ENCODE data around the gene XIAP.
"Not testable (repeated sequence)": the region's sequence is repeated elsewhere in the genome, so short reads cannot be mapped to it uniquely, and the experiment has no call there.

Gene XIAP

DNA sequence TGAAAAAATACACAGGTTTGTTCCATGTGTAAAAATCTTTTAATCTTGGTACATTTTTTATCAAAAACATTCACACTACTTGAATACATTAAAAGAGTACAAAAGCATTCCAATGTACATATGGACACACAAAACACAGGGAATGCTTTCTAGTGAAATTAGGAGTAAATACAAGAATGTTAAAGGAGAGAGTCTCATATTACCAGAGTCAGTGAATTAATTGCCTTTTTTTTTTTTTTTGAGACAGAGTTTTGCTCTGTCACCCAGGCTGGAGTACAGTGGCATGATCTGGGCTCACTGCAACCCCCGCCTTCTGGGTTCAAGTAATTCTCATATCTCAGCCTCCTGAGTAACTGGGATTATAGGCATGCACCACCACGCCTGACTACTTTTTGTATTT, 17.0 kb downstream of the XIAP start:
- no peak for DNase-seq

DNA sequence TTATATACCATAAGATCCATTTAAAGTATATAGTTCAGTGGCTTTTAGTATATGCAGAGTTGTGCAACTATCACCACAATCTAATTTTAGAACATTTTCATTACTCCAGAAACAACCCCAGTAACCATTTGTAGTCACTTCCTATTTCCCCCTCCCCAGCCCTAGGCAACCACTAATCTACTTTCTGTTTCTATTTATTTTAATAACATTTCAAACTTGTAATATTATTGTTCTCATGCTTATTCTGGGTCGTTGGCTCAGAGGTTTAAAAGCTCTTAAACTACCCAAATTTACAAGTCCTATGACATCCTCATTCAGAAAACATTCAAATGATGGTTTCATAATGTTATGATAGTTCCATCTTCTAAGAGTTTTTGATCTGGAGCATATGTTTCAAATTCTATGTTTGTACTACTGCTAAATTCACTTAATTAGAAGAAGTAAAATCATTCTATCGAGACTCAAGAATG, 18.4 kb downstream of the XIAP start:
- DNase-seq: peak in 1 of 2 donors; percentile 38

DNA sequence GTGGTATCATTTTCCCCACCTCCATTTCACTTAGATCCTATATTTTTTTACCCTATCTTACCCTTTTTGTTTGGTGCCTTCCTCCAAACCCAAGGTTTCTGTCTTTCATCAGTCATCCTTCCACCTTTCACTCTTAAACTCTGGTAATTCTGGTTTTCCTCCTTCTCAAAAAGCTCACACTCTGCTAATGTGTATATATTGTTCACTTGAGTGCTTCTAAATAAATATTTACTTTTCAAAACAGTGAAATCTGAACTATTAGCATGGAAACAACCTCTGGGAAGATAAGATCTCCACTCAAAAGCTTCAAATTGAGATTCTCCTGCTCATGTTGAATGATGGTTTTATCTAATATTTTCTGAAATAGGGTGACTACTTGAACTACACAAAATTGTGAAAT, 21.5 kb downstream of the XIAP start:
- DNase-seq: no peak

DNA sequence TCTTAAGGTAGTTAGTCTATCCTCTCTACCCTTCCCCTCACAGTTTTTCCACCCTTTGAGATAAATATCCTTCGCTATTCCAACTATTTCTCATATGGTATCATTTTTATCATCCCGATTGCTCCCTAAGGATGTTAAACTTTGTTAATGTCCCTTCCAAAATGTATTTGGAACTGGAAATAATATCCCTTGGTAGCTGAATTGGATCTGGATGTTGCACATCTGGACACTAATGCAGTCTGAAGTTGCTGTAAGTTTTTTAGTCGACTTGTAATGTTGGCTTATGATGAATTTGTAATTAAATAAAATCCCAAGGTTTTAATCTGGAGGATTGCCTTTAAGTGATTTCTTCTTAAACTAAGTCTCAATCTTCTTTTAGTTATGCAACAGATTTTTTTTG, 22.5 kb downstream of the XIAP start:
- DNase-seq: no peak

DNA sequence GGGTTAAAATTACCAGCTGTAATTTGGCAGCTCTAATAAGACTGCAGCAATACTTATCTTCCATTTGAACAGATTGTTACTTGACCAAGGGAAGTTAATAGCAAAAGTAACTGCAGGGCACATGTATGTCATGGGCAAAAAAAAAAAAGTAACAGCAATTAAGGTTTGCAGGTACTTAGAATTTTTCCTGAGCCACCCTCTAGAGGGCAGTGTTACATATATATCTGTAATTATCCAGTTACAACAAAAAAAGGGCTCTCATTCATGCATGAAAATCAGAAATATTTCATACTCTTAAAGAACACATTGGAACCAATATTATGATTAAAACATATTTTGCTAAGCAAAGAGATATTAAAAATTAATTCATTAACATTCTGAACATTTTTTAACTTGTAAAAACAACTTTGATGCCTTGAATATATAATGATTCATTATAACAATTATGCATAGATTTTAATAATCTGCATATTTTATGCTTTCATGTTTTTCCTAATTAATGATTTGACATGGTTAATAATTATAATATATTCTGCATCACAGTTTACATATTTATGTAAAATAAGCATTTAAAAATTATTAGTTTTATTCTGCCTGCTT, 25.1 kb downstream of the XIAP start:
- peak; percentile 14 to 67 for DNase-seq

DNA sequence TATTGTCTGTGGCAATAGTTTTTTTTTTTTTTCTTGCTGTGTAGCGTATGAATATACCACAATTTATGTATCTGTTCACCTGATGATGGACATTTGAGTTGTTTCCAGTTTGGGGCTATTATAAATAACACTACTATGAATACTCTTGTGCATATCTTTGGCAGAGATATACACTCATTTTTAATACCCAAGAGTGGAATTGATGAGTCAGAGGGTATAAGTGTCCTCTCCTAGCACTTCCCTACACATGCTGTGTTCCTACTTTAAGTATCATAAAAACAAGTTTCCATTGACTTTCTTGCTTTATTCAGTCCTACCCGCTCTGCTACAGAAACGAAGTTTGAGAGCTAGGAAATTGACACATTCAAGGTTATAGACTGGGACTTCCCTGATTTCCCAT, 39.8 kb downstream of the XIAP start:
- no peak for DNase-seq

DNA sequence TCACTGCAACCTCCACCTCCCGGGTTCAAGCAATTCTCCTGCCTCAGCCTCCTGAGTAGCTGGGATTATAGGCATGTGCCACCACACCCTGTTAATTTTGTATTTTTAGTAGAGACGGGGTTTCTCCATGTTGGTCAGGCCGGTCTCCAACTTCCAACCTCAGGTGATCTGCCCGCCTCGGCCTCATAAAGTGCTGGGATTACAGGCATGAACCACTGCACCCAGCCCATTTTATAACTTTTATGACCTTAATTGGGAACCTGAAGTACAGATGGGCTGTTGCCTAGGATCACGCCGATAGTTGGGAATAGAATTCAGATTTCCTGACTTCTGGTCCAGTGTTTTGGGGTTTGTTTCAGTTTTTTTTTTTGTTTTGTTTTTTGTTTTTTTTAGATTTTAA, 43.4 kb downstream of the XIAP start:
- not testable (repeated sequence) for DNase-seq

DNA sequence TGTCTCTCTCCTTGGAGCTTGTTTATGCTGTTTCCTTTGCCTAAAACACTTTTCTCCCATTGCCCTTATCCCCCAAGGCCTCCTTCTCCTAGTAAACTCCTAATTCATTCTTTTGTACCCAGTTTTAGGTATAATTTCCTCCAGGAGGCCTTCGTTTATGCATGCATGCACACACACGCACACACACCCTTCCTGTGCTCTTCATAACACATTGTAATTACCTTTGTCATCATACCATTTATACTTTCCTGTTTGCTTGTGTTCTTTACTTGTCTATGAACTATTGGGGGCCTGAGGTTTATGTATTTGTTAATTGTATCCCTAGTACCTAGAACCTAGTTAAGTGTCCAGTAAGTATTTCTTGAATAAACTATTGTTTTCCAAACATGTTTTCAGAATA, 45.5 kb downstream of the XIAP start:
- DNase-seq: no peak

DNA sequence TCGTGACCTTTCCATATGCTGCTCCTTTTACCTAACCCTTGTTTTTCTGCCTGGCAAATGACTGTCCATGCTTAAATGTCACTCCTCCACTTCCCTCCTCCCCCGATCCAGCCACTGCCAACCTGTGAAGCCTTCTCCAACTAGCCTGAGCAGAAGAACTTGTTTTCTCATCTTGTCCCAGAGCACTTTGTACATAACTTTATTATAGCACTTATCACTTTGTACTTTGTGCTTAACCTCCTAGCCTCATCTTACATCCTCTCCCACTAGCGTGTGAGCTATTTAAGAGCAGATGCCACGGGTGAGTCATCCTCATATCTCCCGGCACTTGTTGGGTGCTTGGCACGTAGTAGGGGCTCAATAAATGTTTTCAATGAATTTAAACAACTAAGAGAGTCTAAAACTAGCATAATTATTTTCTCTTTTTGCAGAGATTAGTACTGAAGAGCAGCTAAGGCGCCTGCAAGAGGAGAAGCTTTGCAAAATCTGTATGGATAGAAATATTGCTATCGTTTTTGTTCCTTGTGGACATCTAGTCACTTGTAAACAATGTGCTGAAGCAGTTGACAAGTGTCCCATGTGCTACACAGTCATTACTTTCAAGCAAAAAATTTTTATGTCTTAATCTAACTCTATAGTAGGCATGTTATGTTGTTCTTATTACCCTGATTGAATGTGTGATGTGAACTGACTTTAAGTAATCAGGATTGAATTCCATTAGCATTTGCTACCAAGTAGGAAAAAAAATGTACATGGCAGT, 46.9 kb downstream of the XIAP start:
- DNase-seq: no peak

DNA sequence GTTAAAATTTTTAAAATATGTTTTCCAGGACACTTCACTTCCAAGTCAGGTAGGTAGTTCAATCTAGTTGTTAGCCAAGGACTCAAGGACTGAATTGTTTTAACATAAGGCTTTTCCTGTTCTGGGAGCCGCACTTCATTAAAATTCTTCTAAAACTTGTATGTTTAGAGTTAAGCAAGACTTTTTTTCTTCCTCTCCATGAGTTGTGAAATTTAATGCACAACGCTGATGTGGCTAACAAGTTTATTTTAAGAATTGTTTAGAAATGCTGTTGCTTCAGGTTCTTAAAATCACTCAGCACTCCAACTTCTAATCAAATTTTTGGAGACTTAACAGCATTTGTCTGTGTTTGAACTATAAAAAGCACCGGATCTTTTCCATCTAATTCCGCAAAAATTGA, 49.7 kb downstream of the XIAP start:
- DNase-seq: no peak

DNA sequence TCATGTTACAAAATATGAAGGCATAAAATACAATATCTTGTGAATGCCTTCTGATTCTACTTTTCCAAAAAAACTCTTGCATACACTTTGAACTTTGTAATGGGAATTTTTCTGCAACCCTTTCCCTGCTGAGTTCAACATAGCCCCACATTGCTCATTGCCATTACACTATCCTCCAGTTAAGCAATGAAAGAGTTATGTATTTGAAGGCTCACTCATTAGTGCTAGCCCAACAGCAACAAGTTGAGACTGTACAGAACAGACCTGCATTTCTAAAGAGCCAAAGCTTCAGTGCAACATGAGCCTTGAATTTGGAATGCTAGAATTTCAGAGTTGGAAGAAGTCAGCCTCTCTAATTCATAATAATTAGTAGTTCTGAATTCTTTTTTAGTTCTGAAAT, 57.2 kb downstream of the XIAP start:
- no peak for DNase-seq

DNA sequence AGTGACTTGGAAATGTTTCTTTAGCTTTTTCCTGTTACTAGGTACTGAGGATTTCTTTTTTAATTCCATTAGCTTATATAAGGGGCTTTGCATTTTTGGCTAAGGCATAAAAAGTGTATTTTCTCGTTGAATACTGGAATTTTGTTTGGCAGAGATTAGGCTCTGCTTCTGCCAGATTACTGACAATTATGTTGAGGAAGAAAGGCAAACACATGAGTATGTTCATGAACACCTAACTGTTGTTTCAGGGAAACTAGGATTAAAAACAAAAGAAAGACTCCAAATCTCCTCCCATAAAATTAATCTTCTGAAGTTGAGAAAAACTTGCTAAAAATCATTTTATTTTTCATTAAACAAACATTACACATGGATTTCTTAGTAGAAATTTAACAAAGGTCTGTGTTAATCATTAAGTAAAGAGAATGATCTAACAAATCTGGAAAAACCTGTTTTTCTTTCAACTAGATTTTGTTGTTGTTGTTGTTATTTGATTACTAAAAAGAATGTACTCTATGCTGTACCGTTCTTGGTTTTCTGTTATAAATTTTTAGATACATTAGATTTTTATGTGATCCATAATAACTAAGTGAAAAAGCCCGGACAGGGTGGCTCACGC, 58.4 kb downstream of the XIAP start:
- no peak for DNase-seq

DNA sequence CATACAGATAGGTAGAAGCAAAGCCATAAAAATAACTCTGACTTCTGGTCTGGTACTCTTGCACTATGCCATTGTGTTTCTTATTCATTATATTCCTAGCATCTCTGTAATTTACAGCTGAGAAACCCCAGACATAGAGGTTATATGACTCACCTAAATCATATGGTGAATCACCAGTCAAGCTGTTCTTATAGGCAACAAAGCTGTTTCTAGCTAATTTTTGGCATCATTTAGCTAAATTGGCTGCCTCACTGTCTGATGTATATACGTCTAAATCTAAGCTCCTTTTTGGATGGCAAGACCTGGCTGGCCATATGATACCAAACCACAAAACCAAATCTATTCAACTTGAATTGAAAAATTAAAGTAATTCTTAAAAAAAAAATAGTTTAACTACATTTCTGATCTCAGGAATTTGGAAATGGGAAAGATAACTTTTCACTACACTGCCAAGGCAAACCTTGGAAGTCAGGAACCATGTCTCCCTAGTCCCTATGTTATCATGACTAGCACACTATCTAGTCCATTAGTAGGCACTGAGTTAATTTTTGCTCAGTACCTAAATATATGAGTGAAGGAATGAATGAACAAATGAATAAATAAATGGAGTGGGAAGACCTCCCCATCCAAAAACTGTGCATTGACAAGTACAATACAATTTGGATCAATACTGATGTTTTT, 60.4 kb downstream of the XIAP start:
- no peak for DNase-seq

DNA sequence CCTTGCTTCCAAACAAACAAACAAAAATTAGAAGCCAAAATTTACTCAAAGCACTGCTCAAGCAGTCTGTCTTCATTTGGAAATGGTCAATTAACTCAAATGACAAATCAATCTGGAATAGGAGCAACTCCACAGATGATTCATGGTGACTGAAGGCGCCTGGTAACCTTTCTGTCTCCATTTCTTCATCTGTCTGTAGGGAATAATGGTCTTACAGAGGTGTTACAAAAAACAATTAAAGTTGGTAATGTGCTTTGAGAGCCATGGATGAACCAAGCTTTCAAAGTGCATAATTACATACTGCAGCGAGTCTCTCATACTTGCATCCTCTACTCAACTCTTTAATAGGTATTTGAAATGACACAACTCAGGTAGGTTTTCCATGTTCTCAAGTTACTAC, 63.4 kb downstream of the XIAP start:
- no peak for DNase-seq

DNA sequence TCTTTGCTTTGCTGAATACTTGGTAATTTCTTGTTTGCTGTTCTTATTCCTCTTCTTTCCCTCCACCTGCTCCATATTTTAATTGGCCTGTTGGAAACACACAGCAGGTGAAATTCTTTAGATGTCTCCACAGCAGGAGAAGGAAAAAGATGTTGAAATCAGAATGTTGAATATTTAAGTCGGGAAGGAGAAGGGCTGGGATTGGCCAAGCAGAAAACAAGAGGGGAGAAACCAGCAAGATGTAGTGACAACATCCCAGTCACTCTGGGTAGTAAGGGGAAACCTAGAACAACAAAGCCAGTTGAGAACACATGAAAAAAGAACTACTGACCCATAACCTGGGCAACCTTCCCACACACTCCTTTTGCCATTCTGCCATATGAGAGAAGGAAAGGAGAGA, 64.3 kb downstream of the XIAP start:
- DNase-seq: no peak

DNA sequence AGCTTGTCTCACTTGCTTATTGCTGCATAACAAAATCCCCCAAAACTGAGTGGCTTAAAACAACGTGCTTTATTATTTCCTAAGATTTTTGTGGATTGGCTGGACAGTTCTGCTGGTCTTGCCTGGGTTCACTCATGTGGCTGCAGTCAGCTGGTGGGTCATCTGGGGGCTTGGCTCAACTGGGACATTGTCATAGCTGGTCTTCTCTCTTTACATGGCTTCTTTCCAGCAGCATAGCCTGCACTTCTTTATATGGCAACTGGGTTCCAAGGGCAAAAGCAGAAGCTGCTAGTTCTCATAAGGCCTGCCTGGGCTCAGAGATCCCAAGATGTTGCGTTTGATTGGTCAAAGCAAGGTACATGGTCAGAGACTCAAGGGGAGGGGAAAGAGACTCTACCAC, 68.0 kb downstream of the XIAP start:
- no peak for DNase-seq

DNA sequence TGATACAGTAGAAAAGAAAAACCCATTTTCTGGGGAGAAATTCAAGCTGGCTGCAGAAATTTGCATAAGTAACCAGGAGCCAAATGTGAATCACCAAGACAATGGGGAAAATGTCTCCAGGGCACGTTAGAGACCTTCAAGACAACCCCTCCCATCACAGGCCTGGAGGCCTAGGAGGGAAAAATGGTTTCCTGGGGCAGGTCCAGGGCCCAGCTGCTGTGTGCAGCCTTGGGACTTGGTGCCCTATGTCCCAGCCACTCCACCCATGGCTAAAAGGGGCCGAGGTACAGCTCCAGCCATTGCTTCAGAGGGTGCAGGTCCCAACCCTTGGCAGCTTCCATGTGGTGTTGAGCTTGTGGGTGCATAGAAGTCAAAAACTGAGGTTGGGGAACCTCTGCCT, 72.2 kb downstream of the XIAP start:
- not testable (repeated sequence) for DNase-seq

DNA sequence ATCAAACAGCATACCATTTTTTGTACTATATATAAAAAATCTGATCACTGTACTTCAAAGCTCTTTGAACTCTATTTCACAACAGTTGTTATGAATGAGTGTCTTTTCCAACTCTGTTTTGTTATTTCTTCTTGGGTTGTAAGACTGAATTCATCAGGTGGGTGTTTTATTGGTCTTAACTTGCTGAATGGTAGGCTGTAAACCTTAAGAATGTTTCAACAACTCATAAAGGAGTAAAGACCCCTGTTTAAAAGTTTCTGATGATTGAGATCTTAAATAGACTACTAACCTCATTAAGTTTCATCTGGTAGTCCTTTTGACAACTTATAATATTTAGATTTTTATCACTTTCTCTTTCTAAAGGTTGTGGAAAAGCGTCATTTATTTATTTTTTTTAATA, 83.2 kb downstream of the XIAP start:
- no peak for DNase-seq

DNA sequence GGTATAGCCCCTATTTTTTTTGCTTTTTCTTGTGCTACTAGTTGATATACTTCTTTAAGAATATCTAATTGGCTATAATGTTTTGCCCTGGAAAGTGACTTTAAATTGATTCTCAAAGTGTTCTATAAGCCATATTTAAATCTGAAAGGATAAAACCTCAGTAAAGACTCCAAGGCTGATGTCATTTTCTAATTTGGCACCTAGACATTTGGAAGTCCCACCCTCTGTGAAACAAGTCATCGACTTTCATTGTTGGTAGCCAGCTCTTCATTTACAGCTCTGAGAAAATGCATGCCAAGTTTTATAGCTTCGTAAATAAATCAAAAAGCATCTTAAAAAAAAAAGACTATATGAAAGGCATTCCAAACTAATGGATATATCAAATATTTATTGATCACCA, 83.6 kb downstream of the XIAP start:
- no peak for DNase-seq

DNA sequence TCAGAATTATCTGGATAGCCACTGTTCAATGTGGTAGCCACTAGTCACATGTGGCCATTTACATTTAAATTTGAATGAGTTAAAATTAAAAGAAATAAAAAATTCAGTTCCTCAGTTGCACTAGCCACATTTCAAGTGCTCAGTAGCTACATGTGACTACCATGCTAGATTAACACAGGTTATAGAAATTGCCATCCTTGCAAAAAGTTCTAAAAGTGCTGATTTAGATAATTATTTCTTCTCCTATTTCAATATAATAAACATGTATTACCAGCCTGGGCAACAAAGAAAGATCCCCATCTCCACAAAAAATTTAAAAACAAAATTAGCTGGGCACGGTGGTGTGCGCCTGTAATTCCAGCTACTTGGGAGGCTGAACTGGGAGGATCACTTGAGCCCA, 90.0 kb downstream of the XIAP start:
- no peak for DNase-seq

DNA sequence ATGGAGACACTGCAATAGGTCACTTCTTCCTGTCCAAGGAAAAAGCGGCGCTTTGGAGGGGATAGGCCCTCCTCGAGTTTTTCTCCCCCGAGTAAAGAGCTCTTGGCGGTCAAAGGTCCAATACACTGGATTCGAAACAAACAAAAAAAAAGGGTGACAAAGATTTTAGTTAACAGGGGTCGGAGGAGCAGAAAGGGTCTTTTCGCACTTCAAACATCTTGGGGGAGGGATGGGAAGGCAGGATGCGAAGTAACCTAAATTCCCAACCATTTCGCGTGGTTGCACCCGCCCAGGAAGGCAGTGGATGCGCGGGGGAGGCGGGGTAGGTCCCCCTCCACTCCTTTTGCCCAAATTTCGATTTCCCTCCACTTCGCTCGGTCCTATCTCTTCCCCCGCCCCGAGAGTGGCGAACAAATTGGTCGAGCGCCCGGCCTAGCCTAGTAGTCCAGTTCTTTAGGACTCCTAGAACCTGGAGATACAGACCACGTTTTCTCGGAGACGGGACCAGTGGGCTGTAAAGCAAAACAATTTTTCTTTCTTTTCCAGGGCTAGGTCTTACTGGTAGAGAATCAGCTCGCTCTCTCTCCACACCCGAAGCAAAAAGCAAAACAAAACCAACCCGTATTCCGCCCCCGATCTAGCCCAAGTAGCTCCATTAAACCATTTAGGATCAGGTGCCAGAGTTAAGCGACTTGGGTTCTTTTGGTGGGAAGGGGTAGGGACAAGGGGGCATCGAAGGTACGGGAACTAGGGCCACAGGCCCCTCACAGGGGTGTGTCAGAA, 99.6 kb downstream of the XIAP start:
- peak; percentile 1 to 28 for DNase-seq

DNA sequence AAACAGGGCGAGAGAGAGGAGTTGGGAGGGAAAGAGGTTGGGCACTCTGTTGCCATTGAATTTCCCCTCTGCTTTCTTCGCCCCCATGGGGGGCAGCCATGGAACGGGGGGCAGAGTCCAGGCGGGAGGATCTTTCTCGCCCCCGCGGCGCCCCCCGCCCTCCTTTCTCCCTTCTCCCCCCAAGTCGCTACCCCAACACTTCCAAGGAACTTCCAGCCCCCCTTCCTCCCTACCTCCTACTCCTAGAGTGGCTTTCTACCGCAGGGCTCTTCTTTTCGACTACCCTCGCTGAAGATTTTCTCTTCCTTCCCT, 101.1 kb downstream of the XIAP start:
- no peak for DNase-seq

Measured in CD4-positive, alpha-beta T cell treated with Interleukin-1 beta for 1 hour (primary cell).